Astrocyte of the cerebellum (primary cell): ENCODE results near the gene UBL3.

Experiments used
- DNase-seq: peaks from one replicate; pipeline ENCODE4 v3.0.0-alpha.2; 2011; ENCODE audit warnings: low read depth
- H3K4me3 ChIP-seq: 2 replicates; pipeline ENCODE4 v1.5.1; 2011; ENCODE audit warnings: mild to moderate bottlenecking, low read depth, low read length, moderate library complexity
- in situ Hi-C: cut with HindIII; loops from 2 replicates; pipeline ENCODE4 v1.10.0; 2017; ENCODE audit warnings: low sequenced_read_pairs
- TF ChIP-seq, protein P1 (sequence below): IDR thresholded peaks from 2 replicates; pipeline ENCODE4 v1.5.1; 2012; ENCODE audit warnings: low read length, low read depth, moderate library complexity, mild to moderate bottlenecking; ENCODE audit errors: missing control alignments

UBL3 gene

DNA sequence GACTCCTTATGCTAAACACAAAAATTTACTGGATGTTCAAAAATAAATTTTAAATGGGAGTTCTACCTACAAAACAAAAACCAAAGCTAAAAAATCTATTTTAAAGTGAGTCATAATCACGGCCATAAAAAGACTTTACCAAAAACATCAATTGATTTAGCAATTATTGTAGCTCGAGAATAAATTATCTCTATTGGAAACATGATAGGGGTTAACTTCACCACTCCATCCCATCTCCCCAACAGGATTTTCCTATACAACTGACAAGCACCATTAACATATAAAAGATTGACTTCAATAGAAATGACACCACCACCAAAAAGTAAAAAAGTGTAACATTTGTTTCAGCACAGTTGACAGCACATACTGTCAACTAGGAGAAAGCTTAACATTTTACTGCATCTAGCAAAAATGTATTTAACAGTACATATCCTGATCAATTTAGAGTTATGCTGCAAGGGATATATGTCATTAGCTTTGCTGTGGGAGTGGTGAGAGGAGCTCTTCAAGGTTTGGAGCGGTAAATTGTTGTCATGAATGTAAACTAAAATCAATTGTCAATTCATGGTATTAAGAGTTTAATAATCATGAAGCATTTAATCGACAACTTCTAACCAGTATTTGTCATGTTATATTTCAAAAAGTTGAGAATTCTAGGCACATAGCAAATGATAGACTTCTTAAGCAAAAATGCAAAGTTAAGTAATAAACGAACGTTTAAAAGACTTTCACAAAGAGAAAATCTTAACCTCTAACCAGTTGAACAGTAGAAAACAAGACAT lies 3.8 kb downstream of the UBL3 start:
- peak overlapping the region; percentile 91 for H3K4me3 ChIP-seq
- no peak for DNase-seq
- TF ChIP-seq, protein P1, sequence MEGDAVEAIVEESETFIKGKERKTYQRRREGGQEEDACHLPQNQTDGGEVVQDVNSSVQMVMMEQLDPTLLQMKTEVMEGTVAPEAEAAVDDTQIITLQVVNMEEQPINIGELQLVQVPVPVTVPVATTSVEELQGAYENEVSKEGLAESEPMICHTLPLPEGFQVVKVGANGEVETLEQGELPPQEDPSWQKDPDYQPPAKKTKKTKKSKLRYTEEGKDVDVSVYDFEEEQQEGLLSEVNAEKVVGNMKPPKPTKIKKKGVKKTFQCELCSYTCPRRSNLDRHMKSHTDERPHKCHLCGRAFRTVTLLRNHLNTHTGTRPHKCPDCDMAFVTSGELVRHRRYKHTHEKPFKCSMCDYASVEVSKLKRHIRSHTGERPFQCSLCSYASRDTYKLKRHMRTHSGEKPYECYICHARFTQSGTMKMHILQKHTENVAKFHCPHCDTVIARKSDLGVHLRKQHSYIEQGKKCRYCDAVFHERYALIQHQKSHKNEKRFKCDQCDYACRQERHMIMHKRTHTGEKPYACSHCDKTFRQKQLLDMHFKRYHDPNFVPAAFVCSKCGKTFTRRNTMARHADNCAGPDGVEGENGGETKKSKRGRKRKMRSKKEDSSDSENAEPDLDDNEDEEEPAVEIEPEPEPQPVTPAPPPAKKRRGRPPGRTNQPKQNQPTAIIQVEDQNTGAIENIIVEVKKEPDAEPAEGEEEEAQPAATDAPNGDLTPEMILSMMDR: no peak
- in situ Hi-C loops: loop anchor here (5.0 kb wide), 2 partner anchors 64 to 271 kb away; no protein-coding TSS in a partner anchor

DNA sequence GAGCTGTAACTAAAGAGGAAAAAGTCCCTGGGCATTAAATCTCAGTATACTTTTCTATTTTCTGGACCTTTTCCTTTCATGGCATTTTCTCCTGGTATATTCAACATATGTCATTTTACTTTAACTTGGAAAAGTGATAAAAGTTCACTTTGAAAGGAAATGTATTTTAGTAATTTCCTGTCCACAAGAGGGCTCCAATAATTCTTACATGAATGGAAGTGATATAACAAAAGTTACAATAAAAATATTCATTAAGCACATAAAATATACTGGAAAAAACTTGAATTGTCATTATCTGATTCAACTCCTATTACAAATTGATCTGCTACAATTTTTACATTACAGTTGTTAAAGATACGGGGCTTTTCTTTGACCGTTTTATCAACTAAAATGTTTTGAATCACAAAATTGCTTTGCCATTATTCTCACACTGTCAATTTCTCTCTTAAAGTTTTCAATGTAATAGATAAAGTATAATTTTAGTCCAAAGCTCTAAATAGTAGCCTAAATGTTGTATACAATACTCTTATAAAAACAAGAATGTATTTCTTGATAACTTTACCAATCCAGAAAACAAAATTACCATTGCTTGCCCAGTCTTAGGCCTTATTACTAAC lies 4.9 kb downstream of the UBL3 start:
- H3K4me3 ChIP-seq: no peak overlapping the region

DNA sequence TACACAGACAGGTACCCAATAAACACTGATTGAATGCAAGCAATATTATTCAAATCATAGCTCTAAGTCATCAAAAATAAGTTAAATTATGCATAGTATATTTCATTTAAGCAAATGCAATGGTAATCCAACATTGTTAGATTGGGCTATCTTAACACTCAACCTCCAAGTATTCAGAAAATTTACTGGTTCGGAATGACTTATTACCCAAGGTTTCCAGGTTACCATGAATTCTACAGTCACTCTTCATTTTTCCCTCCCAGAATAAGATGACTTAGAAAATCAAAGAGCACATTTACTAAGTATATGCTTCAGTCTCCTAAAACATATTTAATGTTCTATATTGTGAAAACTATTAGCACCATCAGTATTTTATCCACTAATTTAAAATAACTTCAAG lies 6.0 kb downstream of the UBL3 start:
- TF ChIP-seq, protein P1: no peak
- no peak for DNase-seq
- H3K4me3 ChIP-seq: no peak overlapping the region
- in situ Hi-C loops: no loop called here

More for the DNA sequence above, 4.9 kb downstream of the UBL3 start:
- TF ChIP-seq, protein P1: peak; percentile 7
- no peak for DNase-seq
- in situ Hi-C loops: loop anchor here (5.0 kb wide), 2 partner anchors 63 to 272 kb away; no protein-coding TSS in a partner anchor

DNA sequence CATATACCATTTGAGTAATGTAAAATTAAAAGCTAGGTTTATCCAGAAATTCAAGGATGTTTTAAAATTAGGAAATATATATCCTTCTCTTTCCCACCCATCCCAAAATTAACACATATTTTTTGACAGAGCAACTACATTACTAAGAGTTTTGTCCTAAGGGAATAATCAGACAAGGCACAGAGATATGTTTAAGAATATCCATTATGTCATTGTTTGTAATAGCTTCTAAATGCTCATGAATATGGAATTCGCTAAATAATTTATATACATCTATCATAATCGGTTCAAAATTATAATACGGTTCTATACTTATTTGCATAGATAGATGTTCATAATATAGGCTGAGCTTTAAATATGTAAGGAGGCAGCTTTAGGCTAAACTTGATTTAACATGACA lies 9.8 kb downstream of the UBL3 start:
- TF ChIP-seq, protein P1: no peak
- in situ Hi-C loops: no loop called here
- DNase-seq: no peak
- no peak overlapping the region for H3K4me3 ChIP-seq

DNA sequence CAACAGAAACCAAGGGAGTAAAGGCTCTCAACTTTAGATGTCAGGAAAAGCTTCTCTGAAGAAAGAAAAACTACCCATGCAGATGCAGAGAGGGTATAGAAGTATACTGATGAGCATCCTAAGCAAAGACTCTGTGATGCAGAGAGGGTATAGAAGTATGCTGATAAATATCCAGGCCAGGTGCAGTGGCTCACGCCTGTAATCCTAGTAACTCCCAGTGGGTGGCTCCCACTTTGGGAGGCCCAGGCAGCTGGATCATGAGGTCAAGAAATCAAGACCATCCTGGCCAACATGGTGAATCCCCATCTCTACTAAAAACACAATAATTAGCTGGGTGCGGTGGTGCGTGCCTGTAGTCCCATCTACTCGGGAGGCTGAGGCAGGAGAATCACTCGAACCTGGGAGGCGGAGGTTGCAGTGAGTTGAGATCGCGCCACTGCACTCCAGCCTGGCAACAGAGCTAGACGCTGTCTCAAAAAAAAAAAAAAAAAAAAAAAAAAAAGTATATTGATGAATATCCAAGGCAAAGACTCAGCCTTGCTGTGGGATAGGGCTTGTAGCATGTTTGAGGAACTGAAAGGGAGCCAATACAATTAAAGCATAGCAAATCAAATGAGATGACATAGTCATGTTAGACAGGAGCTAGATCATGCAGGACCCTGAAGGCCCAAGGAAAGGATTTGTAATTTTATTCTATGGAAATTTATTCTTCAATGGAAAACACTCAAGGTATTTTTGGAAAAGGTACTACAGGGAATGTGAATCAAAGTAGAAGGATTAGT lies 14.9 kb downstream of the UBL3 start:
- TF ChIP-seq, protein P1: no peak
- no peak for DNase-seq
- H3K4me3 ChIP-seq: no peak overlapping the region
- in situ Hi-C loops: no loop called here

- DNase-seq: no peak
- no peak overlapping the region for H3K4me3 ChIP-seq
- in situ Hi-C loops: no loop called here
- TF ChIP-seq, protein P1: no peak
Observed at GRCh38 chr13:29832761-29833298, 17.6 kb downstream of the UBL3 start.
